ENCODE data around the gene HBG1.

The HBG1 gene

DNA sequence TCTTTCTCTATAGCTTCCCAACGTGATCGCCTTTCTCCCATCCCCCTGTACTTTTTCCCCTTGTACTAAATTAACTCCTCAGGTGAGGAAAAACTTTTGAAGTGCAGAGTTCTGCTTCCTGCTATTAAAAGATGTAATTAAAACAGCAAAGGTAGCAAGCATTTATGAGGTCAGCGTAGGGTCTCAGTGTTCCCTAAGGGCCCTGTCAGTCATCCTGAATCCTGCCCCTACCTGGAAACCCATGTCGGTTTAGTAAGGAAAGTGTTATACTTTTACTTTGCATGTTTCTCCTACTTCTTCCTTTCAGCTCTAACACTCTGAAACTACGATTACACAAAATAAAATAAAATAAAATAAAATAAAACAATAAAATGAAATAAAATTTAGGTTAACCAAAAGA lies 21.5 kb downstream of the HBG1 start:
- DNase-seq (ENCODE audit: low read depth in 2 of 2, low spot score in 1 of 2) = no peak

DNA sequence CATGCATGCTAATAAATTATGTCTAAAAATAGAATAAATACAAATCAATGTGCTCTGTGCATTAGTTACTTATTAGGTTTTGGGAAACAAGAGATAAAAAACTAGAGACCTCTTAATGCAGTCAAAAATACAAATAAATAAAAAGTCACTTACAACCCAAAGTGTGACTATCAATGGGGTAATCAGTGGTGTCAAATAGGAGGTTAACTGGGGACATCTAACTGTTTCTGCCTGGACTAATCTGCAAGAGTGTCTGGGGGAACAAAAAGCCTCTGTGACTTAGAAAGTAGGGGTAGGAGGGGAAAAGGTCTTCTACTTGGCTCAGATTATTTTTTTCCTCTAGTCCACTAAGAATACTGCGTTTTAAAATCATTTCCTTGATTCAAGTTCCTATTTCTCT lies 22.0 kb downstream of the HBG1 start:
- no peak for DNase-seq (ENCODE audit: low read depth in 2 of 2, low spot score in 1 of 2)

DNA sequence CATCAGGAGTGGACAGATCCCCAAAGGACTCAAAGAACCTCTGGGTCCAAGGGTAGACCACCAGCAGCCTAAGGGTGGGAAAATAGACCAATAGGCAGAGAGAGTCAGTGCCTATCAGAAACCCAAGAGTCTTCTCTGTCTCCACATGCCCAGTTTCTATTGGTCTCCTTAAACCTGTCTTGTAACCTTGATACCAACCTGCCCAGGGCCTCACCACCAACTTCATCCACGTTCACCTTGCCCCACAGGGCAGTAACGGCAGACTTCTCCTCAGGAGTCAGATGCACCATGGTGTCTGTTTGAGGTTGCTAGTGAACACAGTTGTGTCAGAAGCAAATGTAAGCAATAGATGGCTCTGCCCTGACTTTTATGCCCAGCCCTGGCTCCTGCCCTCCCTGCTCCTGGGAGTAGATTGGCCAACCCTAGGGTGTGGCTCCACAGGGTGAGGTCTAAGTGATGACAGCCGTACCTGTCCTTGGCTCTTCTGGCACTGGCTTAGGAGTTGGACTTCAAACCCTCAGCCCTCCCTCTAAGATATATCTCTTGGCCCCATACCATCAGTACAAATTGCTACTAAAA lies 22.8 kb downstream of the HBG1 start, which contains the start of gene HBB:
Gene HBB (minus strand): TSS at position 340 of the 579 bp plus-strand sequence. CDS start 50 bp downstream, at position 290.
- DNase-seq (ENCODE audit: low read depth in 2 of 2, low spot score in 1 of 2) = no peak

DNA sequence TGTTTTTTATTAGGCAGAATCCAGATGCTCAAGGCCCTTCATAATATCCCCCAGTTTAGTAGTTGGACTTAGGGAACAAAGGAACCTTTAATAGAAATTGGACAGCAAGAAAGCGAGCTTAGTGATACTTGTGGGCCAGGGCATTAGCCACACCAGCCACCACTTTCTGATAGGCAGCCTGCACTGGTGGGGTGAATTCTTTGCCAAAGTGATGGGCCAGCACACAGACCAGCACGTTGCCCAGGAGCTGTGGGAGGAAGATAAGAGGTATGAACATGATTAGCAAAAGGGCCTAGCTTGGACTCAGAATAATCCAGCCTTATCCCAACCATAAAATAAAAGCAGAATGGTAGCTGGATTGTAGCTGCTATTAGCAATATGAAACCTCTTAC lies 24.2 kb downstream of the HBG1 start:
- DNase-seq (ENCODE audit: low read depth in 2 of 2, low spot score in 1 of 2) = no peak

DNA sequence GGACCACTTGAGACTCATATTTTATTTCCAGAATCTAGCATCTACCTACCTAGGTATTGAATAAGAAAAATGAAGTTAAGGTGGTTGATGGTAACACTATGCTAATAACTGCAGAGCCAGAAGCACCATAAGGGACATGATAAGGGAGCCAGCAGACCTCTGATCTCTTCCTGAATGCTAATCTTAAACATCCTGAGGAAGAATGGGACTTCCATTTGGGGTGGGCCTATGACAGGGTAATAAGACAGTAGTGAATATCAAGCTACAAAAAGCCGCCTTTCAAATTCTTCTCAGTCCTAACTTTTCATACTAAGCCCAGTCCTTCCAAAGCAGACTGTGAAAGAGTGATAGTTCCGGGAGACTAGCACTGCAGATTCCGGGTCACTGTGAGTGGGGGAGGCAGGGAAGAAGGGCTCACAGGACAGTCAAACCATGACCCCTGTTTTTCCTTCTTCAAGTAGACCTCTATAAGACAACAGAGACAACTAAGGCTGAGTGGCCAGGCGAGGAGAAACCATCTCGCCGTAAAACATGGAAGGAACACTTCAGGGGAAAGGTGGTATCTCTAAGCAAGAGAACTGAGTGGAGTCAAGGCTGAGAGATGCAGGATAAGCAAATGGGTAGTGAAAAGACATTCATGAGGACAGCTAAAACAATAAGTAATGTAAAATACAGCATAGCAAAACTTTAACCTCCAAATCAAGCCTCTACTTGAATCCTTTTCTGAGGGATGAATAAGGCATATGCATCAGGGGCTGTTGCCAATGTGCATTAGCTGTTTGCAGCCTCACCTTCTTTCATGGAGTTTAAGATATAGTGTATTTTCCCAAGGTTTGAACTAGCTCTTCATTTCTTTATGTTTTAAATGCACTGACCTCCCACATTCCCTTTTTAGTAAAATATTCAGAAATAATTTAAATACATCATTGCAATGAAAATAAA lies 24.8 kb downstream of the HBG1 start:
- DNase-seq (ENCODE audit: low read depth in 2 of 2, low spot score in 1 of 2) = no peak

DNA sequence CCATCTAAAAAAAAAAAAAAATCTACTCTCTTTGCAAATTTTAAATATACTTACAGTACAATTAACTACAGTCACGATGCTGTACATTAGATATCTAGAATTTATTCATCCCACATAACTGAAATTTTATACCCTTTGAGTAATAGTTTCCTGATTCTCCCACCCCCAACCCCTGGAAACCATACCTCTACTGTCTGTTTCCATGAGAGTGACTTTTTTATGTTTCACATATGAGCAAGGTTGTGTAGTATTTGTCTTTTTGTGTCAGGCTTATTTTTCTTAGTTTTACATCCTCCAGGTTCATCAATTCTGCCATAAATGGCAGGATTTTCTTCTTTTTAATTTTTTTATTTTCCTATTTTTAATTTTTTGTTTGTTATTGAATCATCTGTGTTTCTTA lies 26.0 kb downstream of the HBG1 start:
- no peak for DNase-seq (ENCODE audit: low read depth in 2 of 2, low spot score in 1 of 2)

DNA sequence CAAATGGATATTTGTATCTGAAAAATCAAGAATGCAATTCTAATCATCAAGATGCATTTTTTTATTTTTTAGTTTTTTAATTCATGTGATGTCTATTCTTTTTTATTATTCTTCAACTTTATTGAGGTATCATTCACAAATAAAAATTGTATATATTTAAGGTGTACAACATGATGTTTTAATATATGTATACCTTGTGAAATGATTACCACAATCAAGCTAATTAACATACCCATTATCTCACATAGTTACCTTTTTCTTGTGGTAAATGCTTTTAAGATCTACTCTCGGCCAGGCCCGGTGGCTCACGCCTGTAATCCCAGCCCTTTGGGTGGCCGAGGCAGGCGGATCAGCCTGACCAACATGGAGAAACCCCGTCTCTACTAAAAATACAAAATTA lies 26.5 kb downstream of the HBG1 start:
- DNase-seq (ENCODE audit: low read depth in 2 of 2, low spot score in 1 of 2) = no peak

DNA sequence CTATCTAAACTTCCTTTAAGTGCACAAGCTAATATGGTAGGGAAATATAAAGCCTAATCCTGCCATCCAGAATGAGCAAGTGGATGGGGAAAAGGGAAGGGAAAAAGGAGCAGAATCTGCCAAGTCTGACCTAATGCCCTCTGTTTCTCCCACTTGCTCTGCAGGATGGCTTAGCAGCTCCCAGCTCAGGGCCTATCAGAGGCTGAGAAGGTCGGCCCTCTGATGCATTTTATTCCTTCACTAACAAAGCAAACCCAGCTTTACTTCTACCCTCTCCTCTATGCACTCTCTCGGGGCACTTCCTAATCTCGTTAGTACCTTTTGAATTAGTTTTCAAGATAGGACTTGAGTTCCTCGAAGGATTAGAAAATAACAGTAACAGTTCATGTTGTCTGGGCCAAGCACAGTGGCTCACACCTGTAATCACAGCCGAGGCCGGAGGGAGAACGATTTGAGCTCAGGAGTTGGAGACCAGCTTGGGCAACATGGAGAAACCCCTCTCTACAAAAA lies 39.2 kb downstream of the HBG1 start:
- DNase-seq (ENCODE audit: low read depth in 2 of 2, low spot score in 1 of 2) = no peak

DNA sequence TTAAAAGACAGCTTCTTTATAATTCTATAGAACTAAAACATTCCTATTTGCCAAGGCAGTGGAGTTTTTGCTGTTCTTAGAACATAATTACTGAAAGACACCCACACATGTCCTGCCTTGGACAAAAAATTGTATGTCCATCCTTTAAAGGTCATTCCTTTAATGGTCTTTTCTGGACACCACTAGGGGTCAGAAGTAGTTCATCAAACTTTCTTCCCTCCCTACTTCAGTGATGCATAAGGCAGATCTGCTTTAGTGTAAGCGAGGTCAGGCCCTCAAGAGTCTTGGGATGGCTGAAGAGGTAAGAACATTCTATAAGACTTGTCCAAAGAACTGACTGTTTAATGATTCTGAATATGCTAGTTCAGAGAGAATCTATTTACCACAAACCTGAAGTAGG lies 44.9 kb downstream of the HBG1 start:
- DNase-seq (ENCODE audit: low read depth in 2 of 2, low spot score in 1 of 2) = no peak

DNA sequence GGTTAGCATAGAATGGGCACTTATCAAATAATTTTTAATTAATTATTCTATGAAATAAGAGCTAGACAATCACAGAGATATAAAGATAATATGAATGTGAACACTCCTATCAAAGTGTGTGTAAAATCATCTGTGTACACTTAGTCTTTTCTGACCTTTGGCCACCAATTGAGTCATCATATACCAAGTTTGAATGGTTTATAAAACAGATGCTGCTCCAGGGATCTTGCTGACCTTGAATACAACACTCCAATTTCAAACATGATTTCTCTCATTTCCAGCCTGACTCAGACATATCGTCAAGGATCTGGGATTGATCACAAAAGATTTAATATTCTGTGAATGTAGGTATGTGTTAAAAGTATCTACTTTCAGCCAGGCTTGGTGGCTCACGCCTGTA lies 46.3 kb downstream of the HBG1 start:
- DNase-seq (ENCODE audit: low read depth in 2 of 2, low spot score in 1 of 2) = no peak

DNA sequence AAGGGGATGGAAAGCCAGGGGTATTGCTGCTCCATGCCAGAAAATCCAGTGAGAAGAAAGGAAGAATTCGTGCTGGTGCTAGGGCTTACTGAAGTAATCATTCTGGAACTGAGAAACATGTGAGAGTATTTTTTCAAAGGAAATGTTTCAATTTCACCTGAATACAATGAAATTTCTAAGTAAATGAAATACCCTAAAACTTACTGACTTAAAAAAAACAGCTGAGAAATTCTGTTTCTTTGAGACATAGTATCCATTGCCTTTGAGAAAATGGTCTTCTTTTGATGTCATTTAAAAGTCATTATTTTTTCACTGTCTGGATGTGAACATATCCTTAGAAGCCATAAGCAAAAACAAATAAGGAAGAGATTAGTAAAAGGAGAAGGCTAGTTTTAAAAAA lies 49.1 kb downstream of the HBG1 start, which contains the start of gene OR51V1:
Gene OR51V1 (minus strand): TSS at position 101 of the 400 bp plus-strand sequence. CDS start 0 bp downstream, at position 101.
- DNase-seq (ENCODE audit: low read depth in 2 of 2, low spot score in 1 of 2) = no peak

DNA sequence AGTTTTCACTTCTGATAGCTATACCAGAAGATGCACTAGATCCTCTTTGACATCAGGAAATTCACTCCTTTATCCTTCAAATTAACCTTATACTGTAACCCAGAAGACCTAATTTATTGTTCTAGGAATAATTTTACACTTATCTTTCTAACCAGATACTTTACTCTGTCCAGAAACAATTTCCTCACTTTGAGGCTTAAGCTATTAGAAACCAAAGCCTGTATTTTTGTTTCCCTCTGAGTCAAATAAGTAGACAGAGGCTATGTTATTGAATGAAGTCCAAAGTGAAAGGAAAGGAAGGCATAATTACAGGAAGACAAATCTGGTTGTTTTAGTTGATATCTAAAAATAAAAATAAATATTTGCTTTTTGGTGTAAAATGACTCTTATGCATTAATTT lies 51.4 kb downstream of the HBG1 start:
- DNase-seq (ENCODE audit: low read depth in 2 of 2, low spot score in 1 of 2) = no peak
